Small intestine (tissue), 7 donors: ENCODE data around the gene CEBPB. TPM values are rescaled to one million over a fixed set of nuclear protein-coding genes. Genes with fewer than 3 reads are reported as not detected.

Source experiments
- DNase-seq, 2 donors: peaks; one replicate each; pipeline versions ENCODE4 v3.0.0 to v3.0.0-alpha.2; 2013
- FAIRE-seq: peaks from 2 replicates; lab custom pipeline; 2012; peaks lifted over from hg19 to GRCh38; lab: Jason Lieb, UNC
- H3K27ac ChIP-seq, 3 donors: one replicate each; pipeline ENCODE4 v1.5.1; 2013; ENCODE audit warnings: low read length in 2 of 3, mild to moderate bottlenecking in 2 of 3, control low read depth in 1 of 3, inconsistent platforms in 1 of 3, low read depth in 1 of 3, moderate library complexity in 1 of 3
- H3K27me3 ChIP-seq, 3 donors: one replicate each; pipeline ENCODE4 v1.6.1; 2013; ENCODE audit warnings: low read length in 3 of 3, inconsistent platforms in 1 of 3; ENCODE audit not compliant: control insufficient read depth in 3 of 3, insufficient read depth in 3 of 3
- H3K36me3 ChIP-seq, 3 donors: one replicate each; pipeline ENCODE4 v1.6.1; 2013; ENCODE audit warnings: low read length in 3 of 3, inconsistent platforms in 1 of 3, low read depth in 1 of 3, mild to moderate bottlenecking in 1 of 3, moderate library complexity in 1 of 3; ENCODE audit not compliant: control insufficient read depth in 3 of 3, insufficient read depth in 2 of 3
- H3K4me1 ChIP-seq, 3 donors: one replicate each; pipeline ENCODE4 v1.6.1; 2013; ENCODE audit warnings: low read length in 2 of 3, inconsistent platforms in 1 of 3, low read depth in 1 of 3, mild to moderate bottlenecking in 1 of 3, moderate library complexity in 1 of 3; ENCODE audit not compliant: control insufficient read depth in 3 of 3, insufficient read depth in 2 of 3
- H3K4me3 ChIP-seq, 3 donors: one replicate each; pipeline ENCODE4 v1.5.1; 2013; ENCODE audit warnings: low read length in 3 of 3, control low read depth in 1 of 3, inconsistent platforms in 1 of 3, low read depth in 1 of 3, mild to moderate bottlenecking in 1 of 3, moderate library complexity in 1 of 3
- H3K9me3 ChIP-seq, 2 donors: one replicate each; pipeline ENCODE4 v1.6.1; 2013; ENCODE audit warnings: low read depth in 1 of 2, low read length in 1 of 2; ENCODE audit not compliant: control insufficient read depth in 2 of 2, insufficient read depth in 1 of 2
- WGBS, 3 donors: extraction: QIAGEN DNeasy Blood & Tissue Kit; methylation state at CpG; one replicate each; pipeline ENCODE4 v1.1.7; 2013; 5-methylcytosine and 5-hydroxymethylcytosine counted together
- polyA plus RNA-seq, 4 donors: library from polyadenylated mRNA; stranded (reverse) in 3 of 4; unstranded in 1 of 4; fragments of 200-250 nt in 3 of 4; fragments of 120-200 nt in 1 of 4; gene quantifications; one replicate each; pipeline versions ENCODE4 v1.2.1 to v1.2.3, GENCODE V29; 2013
- donor health status: healthy with polysubstance abuse.
- donor health status: control.
- donor health status: control.
- donor health status: Bipolar disorder and iron deficiency.
- donor health status: healthy.

The CEBPB gene
- polyA plus RNA-seq, 4 donors, result 7.6 to 26.0 (median 20.4) TPM

DNA sequence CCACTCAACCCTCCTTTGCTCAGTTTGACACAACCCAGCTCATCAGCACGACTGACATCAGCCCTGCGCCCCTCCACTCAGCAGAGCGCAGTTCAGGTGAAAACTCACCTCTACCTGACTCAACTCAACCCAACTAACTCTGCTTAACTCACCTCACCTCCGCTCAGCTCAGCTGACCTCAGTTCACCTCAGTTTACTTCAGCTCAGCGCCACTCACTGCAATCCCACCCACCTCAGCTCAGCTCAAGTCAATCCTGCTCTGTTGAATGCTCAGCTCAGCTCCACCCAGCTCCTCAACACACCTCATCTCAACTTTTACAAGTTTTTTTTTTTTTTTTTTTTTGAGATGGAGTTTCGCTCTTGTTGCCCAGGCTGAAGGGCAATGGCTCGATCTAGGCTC is 39.6 kb downstream of the CEBPB start:
- peaks cover 0 to 7% (median 0%) of the 10 kb centered on the region in 3 donors for H3K4me1 ChIP-seq
- no peaks in the 10 kb centered on the region for H3K27me3 ChIP-seq
- no peaks in the 10 kb centered on the region for H3K9me3 ChIP-seq
- DNase-seq, result no peak
- H3K27ac ChIP-seq, result no peak overlapping the region
- no peaks in the 10 kb centered on the region for H3K36me3 ChIP-seq
- no peak overlapping the region for H3K4me3 ChIP-seq
- whole genome bisulfite sequencing, 3 donors, result 92 to 95% (median 94%) methylated on average over 7 of the region's 7 CpGs
- FAIRE-seq, result no peak

DNA sequence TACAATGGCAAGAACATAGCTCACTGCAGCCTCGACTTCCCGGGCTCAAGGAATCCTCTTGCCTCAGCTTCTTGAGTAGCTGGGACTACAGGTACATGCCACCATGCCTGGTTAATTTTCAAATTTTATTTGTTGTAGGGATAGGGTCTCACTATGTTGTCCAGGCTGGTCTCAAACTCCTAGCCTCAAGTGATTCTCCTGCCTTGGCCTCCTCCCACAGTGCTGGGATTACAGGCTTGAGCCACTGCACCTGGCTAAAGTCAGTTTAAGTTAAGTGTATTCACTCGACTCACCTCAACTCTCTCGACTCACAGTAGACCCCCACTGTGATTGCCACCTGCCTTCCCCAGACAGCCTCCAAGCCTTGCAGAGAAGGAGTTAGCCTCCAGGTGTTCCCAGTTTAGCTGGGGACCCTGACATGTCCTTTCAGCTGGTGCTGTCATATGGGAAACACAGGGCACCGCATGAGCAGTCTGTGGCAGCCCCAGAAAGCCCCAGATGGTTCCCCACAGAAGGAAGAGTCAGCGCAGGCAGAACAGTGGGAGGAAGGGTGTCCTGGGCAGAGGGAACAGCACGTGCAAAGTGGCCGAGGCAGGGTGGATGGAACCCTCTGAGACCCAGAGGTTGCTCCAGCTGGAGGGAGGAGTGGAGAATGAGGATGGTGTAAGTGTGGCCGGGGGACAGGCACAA is 40.4 kb downstream of the CEBPB start:
- DNase-seq (no peak), FAIRE-seq (no peak)
- H3K9me3 ChIP-seq, result no peaks in the 10 kb centered on the region
- H3K27me3 ChIP-seq, result no peaks in the 10 kb centered on the region
- no peaks in the 10 kb centered on the region for H3K36me3 ChIP-seq
- peaks cover 0 to 7% (median 0%) of the 10 kb centered on the region in 3 donors for H3K4me1 ChIP-seq
- H3K4me3 ChIP-seq, result no peak overlapping the region
- H3K27ac ChIP-seq, result no peak overlapping the region
- WGBS, 3 donors, result 88 to 93% (median 89%) methylated on average over 9 of the region's 9 CpGs

DNA sequence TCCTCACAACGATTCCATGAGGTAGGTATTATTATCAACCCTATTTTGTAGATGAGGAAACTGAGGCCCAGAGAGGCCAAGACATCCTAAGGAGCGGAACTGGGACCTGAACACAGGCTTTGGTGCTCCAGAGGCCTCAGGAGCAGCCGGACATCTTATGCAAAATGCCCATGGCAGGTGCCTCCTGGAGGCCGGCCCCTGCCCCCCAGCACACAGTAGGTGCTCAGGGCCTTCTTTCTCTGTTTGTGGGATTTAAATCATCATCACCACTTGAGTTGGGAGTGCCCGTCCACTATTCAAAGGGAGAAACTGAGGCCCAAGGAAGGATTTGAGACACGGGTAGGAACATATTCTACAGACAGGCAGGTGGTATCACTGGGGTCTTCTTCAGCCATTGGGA is 41.2 kb downstream of the CEBPB start:
- H3K4me1 ChIP-seq, result peaks cover 0 to 4% (median 0%) of the 10 kb centered on the region in 3 donors
- H3K9me3 ChIP-seq, result no peaks in the 10 kb centered on the region
- no peaks in the 10 kb centered on the region for H3K36me3 ChIP-seq
- no peaks in the 10 kb centered on the region for H3K27me3 ChIP-seq
- FAIRE-seq, result no peak
- no peak for DNase-seq
- no peak overlapping the region for H3K4me3 ChIP-seq
- WGBS, 3 donors, result 86 to 97% (median 90%) methylated on average over 6 of the region's 6 CpGs
- H3K27ac ChIP-seq, result no peak overlapping the region

DNA sequence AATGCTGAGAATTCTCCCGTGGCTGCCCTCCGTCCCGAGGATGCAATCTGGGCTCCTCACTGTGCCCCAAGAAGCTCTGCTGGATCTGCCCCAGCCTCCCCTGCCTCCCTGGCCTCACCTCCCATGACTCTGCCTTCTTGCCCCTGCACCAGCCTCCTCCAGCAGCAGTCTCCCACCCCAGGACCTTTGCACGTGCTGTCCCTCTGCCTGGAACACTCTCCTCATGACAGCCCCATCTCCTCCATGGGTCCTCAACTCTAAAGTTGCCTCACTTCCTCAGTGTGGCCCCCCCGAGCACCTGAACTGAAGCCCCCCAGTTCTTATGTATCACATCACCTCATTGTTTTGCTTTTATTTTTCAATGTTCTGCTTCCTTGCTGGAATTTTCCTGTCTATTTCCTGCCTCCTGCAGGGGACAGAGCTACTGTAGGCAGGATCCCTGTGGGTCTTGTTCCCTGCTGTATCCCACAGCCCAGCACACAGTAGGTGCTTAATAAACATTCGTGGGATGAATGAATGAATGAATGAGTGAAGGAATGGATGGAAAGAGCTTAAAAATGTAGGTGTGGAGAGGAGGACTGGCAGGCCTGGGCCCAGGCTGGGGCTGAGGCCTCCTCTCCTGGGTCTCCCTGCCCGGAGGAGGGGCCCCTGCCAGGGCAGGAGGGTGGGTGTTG is 42.2 kb downstream of the CEBPB start:
- FAIRE-seq, result no peak
- H3K27ac ChIP-seq, result no peak overlapping the region
- no peaks in the 10 kb centered on the region for H3K36me3 ChIP-seq
- 87 to 88% (median 87%) methylated on average over 7 of the region's 7 CpGs for WGBS, 3 donors
- no peaks in the 10 kb centered on the region for H3K27me3 ChIP-seq
- no peaks in the 10 kb centered on the region for H3K9me3 ChIP-seq
- H3K4me1 ChIP-seq, result peaks cover 0 to 4% (median 0%) of the 10 kb centered on the region in 3 donors
- no peak overlapping the region for H3K4me3 ChIP-seq
- no peak for DNase-seq

DNA sequence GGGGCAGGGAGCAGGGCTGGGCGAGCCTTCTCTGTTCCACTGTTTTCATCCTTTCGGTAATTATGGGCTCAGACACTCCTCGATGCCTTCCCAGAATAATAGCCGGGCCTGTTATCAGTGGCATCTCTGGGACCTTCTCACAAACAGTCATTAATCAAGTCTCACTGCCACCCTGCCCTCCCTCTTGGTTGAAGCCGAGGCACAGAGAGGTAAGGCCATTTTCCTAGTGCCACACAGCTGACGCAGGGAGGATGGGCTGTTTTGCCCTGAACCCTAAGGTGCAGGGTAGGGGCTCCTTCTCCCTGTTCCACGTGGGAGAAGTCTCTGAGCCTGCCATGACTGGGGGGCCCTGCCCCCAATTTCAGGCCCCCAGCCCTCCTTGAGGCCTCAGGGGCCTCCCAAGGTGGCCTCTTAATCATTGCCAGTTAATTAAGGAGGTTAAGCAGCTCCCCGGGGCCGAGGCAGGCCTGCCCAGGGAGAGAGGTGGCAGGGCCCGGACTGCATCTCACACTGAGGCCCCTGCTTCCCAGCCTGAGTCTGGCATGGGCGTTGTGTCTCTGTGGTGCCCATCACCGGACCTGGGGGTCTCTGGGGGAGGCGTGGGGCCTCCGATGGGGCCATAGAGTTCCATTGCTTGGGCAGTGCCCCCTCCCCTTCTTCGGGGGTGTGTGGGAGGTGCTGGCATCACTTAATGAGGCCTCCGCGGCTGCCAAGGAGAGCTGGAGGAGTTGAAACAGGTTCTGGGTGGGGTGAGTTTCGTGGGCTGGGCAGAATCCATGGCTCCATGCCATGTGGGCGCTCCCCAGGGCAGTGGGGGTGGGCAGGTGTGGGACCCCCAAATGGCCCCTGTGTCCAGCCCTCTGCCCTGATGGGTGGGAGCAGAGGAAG is 42.9 kb downstream of the CEBPB start:
- no peak for DNase-seq
- H3K4me3 ChIP-seq, result no peak overlapping the region
- H3K27me3 ChIP-seq, result no peaks in the 10 kb centered on the region
- H3K9me3 ChIP-seq, result no peaks in the 10 kb centered on the region
- H3K36me3 ChIP-seq, result no peaks in the 10 kb centered on the region
- WGBS, 3 donors, result 54 to 73% (median 58%) methylated on average over 19 of the region's 19 CpGs
- H3K4me1 ChIP-seq, result peaks cover 0 to 4% (median 0%) of the 10 kb centered on the region in 3 donors
- H3K27ac ChIP-seq, result no peak overlapping the region
- no peak for FAIRE-seq

DNA sequence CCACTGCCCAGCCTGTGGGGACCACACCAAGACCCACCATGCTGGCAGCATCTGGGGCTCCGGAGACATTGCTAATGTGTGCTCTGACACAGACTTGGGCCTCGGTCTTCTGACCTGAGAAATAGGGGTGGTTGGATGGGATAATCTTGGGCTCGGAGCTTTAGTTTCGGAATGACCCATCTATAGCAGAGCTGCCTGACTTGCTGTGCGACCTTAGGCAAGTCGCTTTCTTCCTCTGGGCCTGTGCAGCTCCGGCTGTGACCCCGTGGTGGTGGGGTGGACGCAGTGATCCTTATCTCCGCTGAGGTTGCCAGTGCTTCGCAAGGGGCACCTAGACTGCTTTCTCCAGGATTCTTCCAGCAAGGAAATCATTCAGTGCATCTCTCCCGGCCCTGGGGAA is 43.7 kb downstream of the CEBPB start:
- DNase-seq (no peak), FAIRE-seq (no peak)
- H3K27ac ChIP-seq, result no peak overlapping the region

DNA sequence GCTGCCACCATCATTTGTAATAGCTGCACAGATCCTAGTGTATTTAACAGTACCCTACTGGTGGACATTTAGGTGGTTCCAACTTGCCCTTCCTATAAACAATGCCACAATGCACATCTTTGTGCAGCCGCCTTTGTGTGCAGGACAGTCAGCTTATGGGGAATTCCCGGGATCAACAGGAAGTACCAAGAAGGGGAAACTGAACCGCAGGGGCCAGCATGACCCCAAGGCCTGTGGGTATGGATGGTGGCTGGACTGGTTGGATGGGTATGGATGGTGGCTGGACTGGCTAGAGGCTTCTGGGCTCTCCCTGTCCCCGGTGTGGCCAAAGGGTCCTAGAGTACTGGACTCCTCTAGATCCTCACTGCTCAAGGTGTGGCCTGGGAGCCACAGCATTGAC is 46.7 kb downstream of the CEBPB start:
- Histone ChIP-seq H3K4me3 (no peak overlapping the region), H3K27ac (no peak overlapping the region), H3K9me3 (no peaks in the 10 kb centered on the region), H3K27me3 (no peaks in the 10 kb centered on the region), H3K4me1 (peaks cover 0 to under 1% (median 0%) of the 10 kb centered on the region in 3 donors), H3K36me3 (no peaks in the 10 kb centered on the region)
- DNase-seq (no peak), FAIRE-seq (no peak)
- 45 to 51% (median 46%) methylated on average over 4 of the region's 4 CpGs for WGBS, 3 donors

More for the DNA sequence above, 43.7 kb downstream of the CEBPB start:
- H3K9me3 ChIP-seq, result no peaks in the 10 kb centered on the region
- H3K4me3 ChIP-seq, result no peak overlapping the region
- no peaks in the 10 kb centered on the region for H3K36me3 ChIP-seq
- 76 to 85% (median 81%) methylated on average over 12 of the region's 12 CpGs for WGBS, 3 donors
- no peaks in the 10 kb centered on the region for H3K27me3 ChIP-seq
- peaks cover 0 to 3% (median 0%) of the 10 kb centered on the region in 3 donors for H3K4me1 ChIP-seq

DNA sequence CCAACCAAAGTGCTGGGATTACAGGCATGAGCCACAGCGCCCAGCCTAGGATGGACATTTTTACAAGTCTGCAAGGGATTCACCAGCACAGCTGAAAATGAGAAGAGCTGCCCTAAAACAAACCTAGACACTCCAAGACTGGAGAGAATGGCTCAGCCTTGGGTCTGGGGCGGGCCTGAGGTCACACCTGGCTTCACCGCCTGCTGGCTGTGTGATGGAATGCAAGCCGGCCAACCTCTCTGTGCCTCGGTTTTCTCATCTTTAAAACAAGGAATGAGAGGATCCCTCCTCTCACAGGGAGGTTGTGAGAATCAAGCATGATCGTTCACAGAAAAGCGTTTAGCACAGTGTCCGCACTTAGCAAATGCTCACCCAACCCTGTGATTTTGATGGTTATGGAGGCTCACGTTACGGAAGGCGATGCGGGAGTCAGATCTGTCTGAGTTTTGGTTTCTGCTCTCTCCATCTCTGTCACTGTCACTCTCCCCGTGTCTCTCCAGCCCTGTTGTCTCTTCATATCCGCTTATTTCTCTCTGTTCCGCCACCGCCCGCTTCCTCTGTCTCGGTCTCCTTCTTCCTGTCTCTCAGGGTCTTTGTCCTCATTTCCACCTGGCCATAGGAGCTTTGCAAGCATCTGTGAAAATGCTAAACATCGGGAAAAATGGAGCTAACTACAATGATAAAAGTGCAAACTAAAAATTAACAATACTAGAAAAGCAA is 47.6 kb downstream of the CEBPB start:
- Histone ChIP-seq H3K36me3 (no peaks in the 10 kb centered on the region), H3K4me3 (no peak overlapping the region), H3K9me3 (no peaks in the 10 kb centered on the region), H3K27me3 (no peaks in the 10 kb centered on the region), H3K4me1 (peaks cover 0 to 9% (median 0%) of the 10 kb centered on the region in 3 donors), H3K27ac (no peak overlapping the region)
- DNase-seq (no peak), FAIRE-seq (no peak)
- WGBS, 3 donors, result 87 to 92% (median 89%) methylated on average over 19 of the region's 19 CpGs
